Measurements from ENCODE around the gene LRRC45. TPM values are rescaled to one million over a fixed set of nuclear protein-coding genes. Genes with fewer than 3 reads are reported as not detected.
A peak's percentile ranks its signal among the peaks of the same experiment; 100 is the strongest.

Gene LRRC45
- polyA plus RNA-seq, 1 donor (not counting 4 experiments of a cell fraction or from before 2014, with no cell fraction given): 2.5 TPM

DNA sequence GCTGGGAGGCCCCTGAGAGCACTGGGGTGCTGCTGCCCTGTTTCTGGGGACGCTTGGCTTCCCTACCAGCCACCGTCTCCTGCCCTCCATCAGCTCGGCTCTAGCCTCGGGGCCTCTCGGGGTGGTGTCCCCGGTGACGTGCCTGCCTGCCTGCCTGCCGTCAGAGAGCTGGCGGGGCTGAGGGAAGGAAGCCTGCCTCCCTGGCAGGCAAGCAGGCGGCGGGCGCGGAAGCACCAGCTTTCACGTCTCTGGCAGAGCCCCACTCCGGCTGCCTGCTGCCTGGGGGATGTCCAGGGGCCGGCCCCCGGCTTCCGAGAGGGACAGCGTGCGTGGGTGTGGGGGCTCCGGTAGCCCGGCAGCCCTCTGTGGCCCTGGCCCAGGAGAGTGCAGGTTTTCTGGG, 9.8 kb upstream of the LRRC45 start:
- Histone ChIP-seq H3K9me1 (ENCODE audit: control insufficient read depth, extremely low read depth, insufficient read depth, low read length) (no peaks in the 10 kb centered on the region), H3K9me3 (ENCODE audit: control insufficient read depth, low read depth, low read length) (no peaks in the 10 kb centered on the region), H3K4me1 (ENCODE audit: control insufficient read depth, extremely low read depth, insufficient read depth, low read length) (peaks cover 18% of the 10 kb centered on the region), H3K4me2 (ENCODE audit: control insufficient read depth, extremely low read depth, insufficient read depth, low read depth, low read length) (no peak overlapping the region), H3K27me3 (ENCODE audit: control insufficient read depth, extremely low read depth, insufficient read depth, low read length) (no peaks in the 10 kb centered on the region), H2AFZ (ENCODE audit: control insufficient read depth, low read length) (no peak overlapping the region), H3K79me2 (ENCODE audit: control insufficient read depth, insufficient read depth, low read length) (no peaks in the 10 kb centered on the region), H3K9ac (ENCODE audit: control insufficient read depth, extremely low read depth, insufficient read depth, low read length) (peak overlapping the region; percentile 22), H3K36me3 (ENCODE audit: control insufficient read depth in 2 of 2, extremely low read depth in 1 of 2, insufficient read depth in 2 of 2, low read length in 2 of 2) (peaks cover 0 to 4% of the 10 kb centered on the region in 2 experiments), H3K4me3 (ENCODE audit: control insufficient read depth in 2 of 3, extremely low read depth in 1 of 3, insufficient read depth in 2 of 3, low read depth in 1 of 3, low read length in 3 of 3) (no peak overlapping the region), H4K20me1 (ENCODE audit: control insufficient read depth, extremely low read depth, insufficient read depth, low read length) (no peaks in the 10 kb centered on the region), H3K27ac (ENCODE audit: control insufficient read depth, insufficient read depth, low read length) (no peak overlapping the region)
- FAIRE-seq: no peak
- TF ChIP-seq, protein P1, sequence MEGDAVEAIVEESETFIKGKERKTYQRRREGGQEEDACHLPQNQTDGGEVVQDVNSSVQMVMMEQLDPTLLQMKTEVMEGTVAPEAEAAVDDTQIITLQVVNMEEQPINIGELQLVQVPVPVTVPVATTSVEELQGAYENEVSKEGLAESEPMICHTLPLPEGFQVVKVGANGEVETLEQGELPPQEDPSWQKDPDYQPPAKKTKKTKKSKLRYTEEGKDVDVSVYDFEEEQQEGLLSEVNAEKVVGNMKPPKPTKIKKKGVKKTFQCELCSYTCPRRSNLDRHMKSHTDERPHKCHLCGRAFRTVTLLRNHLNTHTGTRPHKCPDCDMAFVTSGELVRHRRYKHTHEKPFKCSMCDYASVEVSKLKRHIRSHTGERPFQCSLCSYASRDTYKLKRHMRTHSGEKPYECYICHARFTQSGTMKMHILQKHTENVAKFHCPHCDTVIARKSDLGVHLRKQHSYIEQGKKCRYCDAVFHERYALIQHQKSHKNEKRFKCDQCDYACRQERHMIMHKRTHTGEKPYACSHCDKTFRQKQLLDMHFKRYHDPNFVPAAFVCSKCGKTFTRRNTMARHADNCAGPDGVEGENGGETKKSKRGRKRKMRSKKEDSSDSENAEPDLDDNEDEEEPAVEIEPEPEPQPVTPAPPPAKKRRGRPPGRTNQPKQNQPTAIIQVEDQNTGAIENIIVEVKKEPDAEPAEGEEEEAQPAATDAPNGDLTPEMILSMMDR (optimal IDR thresholded peaks at IDR 0.05 in 1 of 3, IDR thresholded peaks at IDR 0.05 in 1 of 3, conservative IDR thresholded peaks at IDR 0.05 in 1 of 3; ENCODE audit: extremely low read depth in 1 of 3, insufficient read depth in 2 of 3, low read length in 3 of 3): no peak
- TF ChIP-seq EZH2 (IDR thresholded peaks at IDR 0.05; ENCODE audit: low read length): no peak
- dilution Hi-C loops (cut with MboI; ENCODE audit: extremely low pct_ligation_motif_present, low sequenced_read_pairs): no loop called here
- DNase-seq (ENCODE audit: low read depth, low spot score): no peak

DNA sequence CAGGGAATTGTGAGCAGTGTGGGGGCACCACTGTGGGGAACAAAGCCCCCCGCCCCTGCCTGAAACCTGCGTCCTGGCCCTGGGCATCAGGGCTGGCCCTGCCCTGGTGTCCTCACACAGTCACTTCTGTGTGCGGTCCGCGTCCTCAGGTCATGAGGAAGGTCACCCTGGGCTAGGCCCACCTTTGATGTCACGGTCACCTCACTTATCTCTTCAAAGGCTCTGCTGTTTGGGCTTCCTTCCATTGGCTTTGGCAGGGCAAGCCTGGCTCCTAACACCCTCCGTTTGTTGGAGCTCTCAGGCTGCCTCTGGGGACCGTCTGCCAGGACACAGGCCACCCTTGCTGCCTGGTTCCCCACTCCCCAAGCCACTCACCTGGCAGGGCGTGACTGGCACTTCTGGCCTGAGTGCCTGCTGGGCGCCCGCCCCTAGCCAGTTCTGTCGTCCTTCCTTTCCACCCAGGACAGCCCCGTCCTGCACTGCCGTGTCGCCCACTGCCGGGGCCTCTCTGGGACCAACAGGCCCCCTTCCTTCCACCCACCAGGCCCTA, 9.3 kb upstream of the LRRC45 start:
- Histone ChIP-seq H3K9me3 (ENCODE audit: control insufficient read depth, low read depth, low read length) (no peaks in the 10 kb centered on the region), H3K27ac (ENCODE audit: control insufficient read depth, insufficient read depth, low read length) (no peak overlapping the region), H4K20me1 (ENCODE audit: control insufficient read depth, extremely low read depth, insufficient read depth, low read length) (no peaks in the 10 kb centered on the region), H2AFZ (ENCODE audit: control insufficient read depth, low read length) (no peak overlapping the region), H3K4me1 (ENCODE audit: control insufficient read depth, extremely low read depth, insufficient read depth, low read length) (peaks cover 18% of the 10 kb centered on the region), H3K9ac (ENCODE audit: control insufficient read depth, extremely low read depth, insufficient read depth, low read length) (peak overlapping the region; percentile 22), H3K79me2 (ENCODE audit: control insufficient read depth, insufficient read depth, low read length) (no peaks in the 10 kb centered on the region), H3K27me3 (ENCODE audit: control insufficient read depth, extremely low read depth, insufficient read depth, low read length) (no peaks in the 10 kb centered on the region), H3K36me3 (ENCODE audit: control insufficient read depth in 2 of 2, extremely low read depth in 1 of 2, insufficient read depth in 2 of 2, low read length in 2 of 2) (peaks cover 0 to 4% of the 10 kb centered on the region in 2 experiments), H3K9me1 (ENCODE audit: control insufficient read depth, extremely low read depth, insufficient read depth, low read length) (no peaks in the 10 kb centered on the region), H3K4me2 (ENCODE audit: control insufficient read depth, extremely low read depth, insufficient read depth, low read depth, low read length) (no peak overlapping the region), H3K4me3 (ENCODE audit: control insufficient read depth in 2 of 3, extremely low read depth in 1 of 3, insufficient read depth in 2 of 3, low read depth in 1 of 3, low read length in 3 of 3) (no peak overlapping the region)
- TF ChIP-seq, protein P1 (optimal IDR thresholded peaks at IDR 0.05 in 1 of 3, IDR thresholded peaks at IDR 0.05 in 1 of 3, conservative IDR thresholded peaks at IDR 0.05 in 1 of 3; ENCODE audit: extremely low read depth in 1 of 3, insufficient read depth in 2 of 3, low read length in 3 of 3): no peak
- TF ChIP-seq EZH2 (IDR thresholded peaks at IDR 0.05; ENCODE audit: low read length): no peak
- dilution Hi-C loops (cut with MboI; ENCODE audit: extremely low pct_ligation_motif_present, low sequenced_read_pairs): no loop called here
- FAIRE-seq (no peak), DNase-seq (ENCODE audit: low read depth, low spot score) (no peak)
